ENCODE measurements around the gene ATP5ME. TPM values are rescaled to one million over a fixed set of nuclear protein-coding genes. Genes with fewer than 3 reads are reported as not detected.

The ATP5ME gene
- total RNA-seq, 2 experiments from 2014 or later, result 359 to 388 TPM

- no peaks in the 10 kb centered on the region for H3K9me2 ChIP-seq (ENCODE audit: insufficient read depth, low read length)
- H3K36me3 ChIP-seq (ENCODE audit: insufficient read depth, low read length), result peaks cover 19% of the 10 kb centered on the region
- no peak for TF ChIP-seq EZH2phosphoT487 (IDR thresholded peaks at IDR 0.05; ENCODE audit: borderline replicate concordance, low read depth, low read length)
- TF ChIP-seq, protein P1, sequence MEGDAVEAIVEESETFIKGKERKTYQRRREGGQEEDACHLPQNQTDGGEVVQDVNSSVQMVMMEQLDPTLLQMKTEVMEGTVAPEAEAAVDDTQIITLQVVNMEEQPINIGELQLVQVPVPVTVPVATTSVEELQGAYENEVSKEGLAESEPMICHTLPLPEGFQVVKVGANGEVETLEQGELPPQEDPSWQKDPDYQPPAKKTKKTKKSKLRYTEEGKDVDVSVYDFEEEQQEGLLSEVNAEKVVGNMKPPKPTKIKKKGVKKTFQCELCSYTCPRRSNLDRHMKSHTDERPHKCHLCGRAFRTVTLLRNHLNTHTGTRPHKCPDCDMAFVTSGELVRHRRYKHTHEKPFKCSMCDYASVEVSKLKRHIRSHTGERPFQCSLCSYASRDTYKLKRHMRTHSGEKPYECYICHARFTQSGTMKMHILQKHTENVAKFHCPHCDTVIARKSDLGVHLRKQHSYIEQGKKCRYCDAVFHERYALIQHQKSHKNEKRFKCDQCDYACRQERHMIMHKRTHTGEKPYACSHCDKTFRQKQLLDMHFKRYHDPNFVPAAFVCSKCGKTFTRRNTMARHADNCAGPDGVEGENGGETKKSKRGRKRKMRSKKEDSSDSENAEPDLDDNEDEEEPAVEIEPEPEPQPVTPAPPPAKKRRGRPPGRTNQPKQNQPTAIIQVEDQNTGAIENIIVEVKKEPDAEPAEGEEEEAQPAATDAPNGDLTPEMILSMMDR (conservative IDR thresholded peaks at IDR 0.05; ENCODE audit: low read length), result 0 out of 2 replicates have a peak, but pooled peaks have one; percentile 17
- peak overlapping the region; percentile 94 for H3K4me2 ChIP-seq (ENCODE audit: low read length)
- peak overlapping the region; percentile 94 for H3K27ac ChIP-seq (ENCODE audit: low read depth, low read length, poor library complexity, severe bottlenecking)
- H4K20me1 ChIP-seq (ENCODE audit: insufficient read depth, low read length), result no peaks in the 10 kb centered on the region
- peaks cover 46% of the 10 kb centered on the region for H3K4me1 ChIP-seq (ENCODE audit: insufficient read depth, low read length, poor library complexity, severe bottlenecking)
- H3K4me3 ChIP-seq (ENCODE audit: low read depth, low read length, poor library complexity, severe bottlenecking), result peak overlapping the region; percentile 98
- peaks cover 17% of the 10 kb centered on the region for H3K79me2 ChIP-seq (ENCODE audit: insufficient read depth, low read depth, low read length)
- peak; percentile 89 for DNase-seq (ENCODE audit: low spot score)
- ChIA-PET CTCF (ENCODE audit: unreplicated experiment) (no interaction called here), POLR2A (no interaction called here)
- no peak overlapping the region for H2AFZ ChIP-seq (ENCODE audit: low read length)
- BruUV-seq (replicated peaks), result no TSS peak
- H3K9me3 ChIP-seq (ENCODE audit: low read length), result no peaks in the 10 kb centered on the region
- intact Hi-C loops (cut with micrococcal nuclease; ENCODE audit: unreplicated experiment), result loop anchor here (1.0 to 10.0 kb wide), 4 partner anchors 106 to 1038 kb away; partner anchors contain the start of gene SLBP
These were observed 2.8 kb upstream of the ATP5ME start for GRCh38 chr4:676871-677235.

DNA sequence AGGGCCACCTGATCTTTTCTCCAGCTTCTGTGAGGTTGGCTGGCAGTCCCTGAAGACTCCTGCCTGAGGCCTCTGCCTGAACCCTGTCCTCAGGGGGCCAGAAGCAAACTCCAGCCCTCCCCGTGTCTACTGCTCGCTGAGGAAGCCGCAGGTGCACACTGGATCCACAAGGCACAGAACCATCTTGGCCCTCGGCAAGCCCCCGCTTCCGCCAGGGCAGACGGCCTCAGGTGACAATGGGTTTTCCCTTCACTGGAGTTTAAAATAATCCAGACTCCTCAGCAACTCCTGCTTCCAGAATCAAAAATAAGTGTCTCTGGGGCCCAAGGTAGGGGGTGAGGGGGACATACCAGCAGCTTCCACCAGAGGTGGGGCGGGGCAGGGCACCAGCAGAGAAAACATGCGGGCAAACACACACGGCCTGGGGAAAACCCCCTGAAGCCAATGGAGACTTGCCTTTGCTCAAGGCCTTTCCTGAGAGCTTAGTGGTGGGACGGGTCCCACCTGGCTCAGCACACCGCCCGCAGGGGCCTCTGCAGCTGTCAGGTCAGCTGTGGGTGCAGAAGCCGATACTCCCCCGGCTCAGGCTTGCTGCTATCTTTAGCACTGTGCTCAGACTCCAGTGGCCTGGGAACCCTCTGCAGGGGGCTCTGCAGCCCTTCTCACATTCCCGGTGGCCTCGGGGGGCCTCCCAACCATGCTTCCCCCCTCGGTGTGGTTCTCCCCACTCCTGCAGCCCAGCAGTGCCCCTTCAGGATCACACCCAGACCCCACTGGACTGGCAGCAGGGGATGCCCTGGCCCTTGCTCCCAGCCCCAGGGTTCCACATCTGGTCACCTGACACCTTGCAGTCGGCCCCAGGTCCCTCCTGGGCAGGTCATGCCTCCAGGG lies 2.1 kb upstream of the ATP5ME start:
- CTCF ChIA-PET (ENCODE audit: unreplicated experiment), result no interaction called here
- Histone ChIP-seq H4K20me1 (ENCODE audit: insufficient read depth, low read length) (no peaks in the 10 kb centered on the region), H3K4me1 (ENCODE audit: insufficient read depth, low read length, poor library complexity, severe bottlenecking) (peaks cover 46% of the 10 kb centered on the region), H3K4me2 (ENCODE audit: low read length) (peak overlapping the region; percentile 94), H3K27ac (ENCODE audit: low read depth, low read length, poor library complexity, severe bottlenecking) (peak overlapping the region; percentile 94), H3K36me3 (ENCODE audit: insufficient read depth, low read length) (peaks cover 25% of the 10 kb centered on the region), H3K9me2 (ENCODE audit: insufficient read depth, low read length) (no peaks in the 10 kb centered on the region), H3K9me3 (ENCODE audit: low read length) (no peaks in the 10 kb centered on the region), H3K4me3 (ENCODE audit: low read depth, low read length, poor library complexity, severe bottlenecking) (peak overlapping the region; percentile 98), H2AFZ (ENCODE audit: low read length) (no peak overlapping the region), H3K79me2 (ENCODE audit: insufficient read depth, low read depth, low read length) (peaks cover 17% of the 10 kb centered on the region)
- DNase-seq (ENCODE audit: low spot score), result peak; percentile 92
- POLR2A ChIA-PET, result no interaction called here
- intact Hi-C loops (cut with micrococcal nuclease; ENCODE audit: unreplicated experiment), result loop anchor here (1.0 to 10.0 kb wide), 4 partner anchors 107 to 1039 kb away; partner anchors contain the start of gene SLBP
- BruUV-seq (replicated peaks), result no TSS peak
- TF ChIP-seq EZH2phosphoT487 (IDR thresholded peaks at IDR 0.05; ENCODE audit: borderline replicate concordance, low read depth, low read length), result no peak
- TF ChIP-seq, protein P1 (conservative IDR thresholded peaks at IDR 0.05; ENCODE audit: low read length), result no peak
